HFFc6 (cell line): ENCODE measurements around the gene PGAP3. TPM values are rescaled to one million over a fixed set of nuclear protein-coding genes. Genes with fewer than 3 reads are reported as not detected.

ENCODE experiments used
- DNase-seq: peaks from one replicate; pipeline ENCODE4 v3.0.0-alpha.2; 2018
- H3K27ac Mint-ChIP-seq: 2 replicates; pipeline ENCODE4 v1.8.0; 2020; ENCODE audit warnings: mild to moderate bottlenecking, mixed read lengths
- H3K27me3 Mint-ChIP-seq: 2 replicates; pipeline ENCODE4 v1.8.0; 2021; ENCODE audit warnings: mild to moderate bottlenecking, moderate library complexity, mixed read lengths; ENCODE audit not compliant: insufficient read depth
- H3K36me3 Mint-ChIP-seq: 2 replicates; pipeline ENCODE4 v1.8.0; 2021; ENCODE audit warnings: low read depth, mixed read lengths
- H3K4me1 Mint-ChIP-seq: 2 replicates; pipeline ENCODE4 v1.8.0; 2020; ENCODE audit warnings: low read depth, mixed read lengths
- H3K4me3 Mint-ChIP-seq: 2 replicates; pipeline ENCODE4 v1.8.0; 2020; ENCODE audit warnings: mild to moderate bottlenecking, moderate library complexity, mixed read lengths
- H3K9me3 Mint-ChIP-seq: 2 replicates; pipeline ENCODE4 v1.8.0; 2020; ENCODE audit warnings: mild to moderate bottlenecking, mixed read lengths
- CTCF ChIP-seq: fragments of 200-600 bp; sonication (generic); IDR thresholded peaks from 2 replicates; pipeline ENCODE4 v1.5.0; 2021; ENCODE audit warnings: antibody characterized with exemption, mild to moderate bottlenecking
- total RNA-seq, 6 experiments: library from RNA; stranded (reverse); fragmentation: NEBNext Ultra II Directional; extraction: Animal tissue kit (Norgen Biotek cat#: 25700); gene quantifications; 2 replicates in 1 of 6; 3 replicates in 5 of 6; pipeline ENCODE4 v1.2.3, GENCODE V29; 2021

Gene PGAP3
- total RNA-seq, 6 experiments from 2014 or later: 9.9 to 15.5 (median 12.7) TPM

DNA sequence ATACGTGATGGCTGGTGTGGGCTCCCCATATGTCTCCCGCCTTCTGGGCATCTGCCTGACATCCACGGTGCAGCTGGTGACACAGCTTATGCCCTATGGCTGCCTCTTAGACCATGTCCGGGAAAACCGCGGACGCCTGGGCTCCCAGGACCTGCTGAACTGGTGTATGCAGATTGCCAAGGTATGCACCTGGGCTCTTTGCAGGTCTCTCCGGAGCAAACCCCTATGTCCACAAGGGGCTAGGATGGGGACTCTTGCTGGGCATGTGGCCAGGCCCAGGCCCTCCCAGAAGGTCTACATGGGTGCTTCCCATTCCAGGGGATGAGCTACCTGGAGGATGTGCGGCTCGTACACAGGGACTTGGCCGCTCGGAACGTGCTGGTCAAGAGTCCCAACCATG lies 36.9 kb upstream of the PGAP3 start:
- peaks cover 5% of the 10 kb centered on the region for H3K27me3 Mint-ChIP-seq

DNA sequence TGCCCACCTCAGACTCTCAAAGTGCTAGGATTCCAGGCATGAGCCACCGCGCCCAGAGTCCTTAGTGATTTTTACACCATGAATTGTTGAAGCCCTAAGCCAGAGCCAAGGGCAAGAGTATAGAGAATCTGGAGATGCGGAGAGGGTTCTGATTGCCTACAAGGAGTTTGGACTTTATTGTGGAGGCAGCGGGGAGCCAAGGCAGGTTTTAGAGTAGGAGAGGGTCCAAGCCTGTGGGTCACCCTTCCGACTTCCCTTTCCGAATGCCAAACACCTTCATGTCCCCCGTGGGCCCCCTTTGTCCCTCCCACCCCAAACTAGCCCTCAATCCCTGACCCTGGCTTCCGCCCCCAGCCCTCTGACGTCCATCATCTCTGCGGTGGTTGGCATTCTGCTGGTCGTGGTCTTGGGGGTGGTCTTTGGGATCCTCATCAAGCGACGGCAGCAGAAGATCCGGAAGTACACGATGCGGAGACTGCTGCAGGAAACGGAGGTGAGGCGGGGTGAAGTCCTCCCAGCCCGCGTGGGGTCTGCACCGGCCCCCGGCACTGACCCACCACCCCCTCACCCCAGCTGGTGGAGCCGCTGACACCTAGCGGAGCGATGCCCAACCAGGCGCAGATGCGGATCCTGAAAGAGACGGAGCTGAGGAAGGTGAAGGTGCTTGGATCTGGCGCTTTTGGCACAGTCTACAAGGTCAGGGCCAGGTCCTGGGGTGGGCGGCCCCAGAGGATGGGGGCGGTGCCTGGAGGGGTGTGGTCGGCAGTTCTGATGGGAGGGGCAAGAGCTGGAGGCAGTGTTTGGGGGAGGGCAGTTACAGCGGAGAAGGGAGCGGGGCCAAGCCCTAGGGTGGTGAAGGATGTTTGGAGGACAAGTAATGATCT lies 35.4 kb upstream of the PGAP3 start:
- H3K36me3 Mint-ChIP-seq: peaks cover 21% of the 10 kb centered on the region; the same call in 1 of the 2 replicates

More for the DNA sequence above, 36.9 kb upstream of the PGAP3 start:
- Mint-ChIP-seq H3K4me1 (peaks cover 6% of the 10 kb centered on the region), H3K4me3 (no peak overlapping the region), H3K36me3 (peaks cover 25% of the 10 kb centered on the region; the same call in 1 of the 2 replicates), H3K9me3 (no peaks in the 10 kb centered on the region), H3K27ac (no peak overlapping the region)
- no peak for DNase-seq
- no peak for TF ChIP-seq CTCF

DNA sequence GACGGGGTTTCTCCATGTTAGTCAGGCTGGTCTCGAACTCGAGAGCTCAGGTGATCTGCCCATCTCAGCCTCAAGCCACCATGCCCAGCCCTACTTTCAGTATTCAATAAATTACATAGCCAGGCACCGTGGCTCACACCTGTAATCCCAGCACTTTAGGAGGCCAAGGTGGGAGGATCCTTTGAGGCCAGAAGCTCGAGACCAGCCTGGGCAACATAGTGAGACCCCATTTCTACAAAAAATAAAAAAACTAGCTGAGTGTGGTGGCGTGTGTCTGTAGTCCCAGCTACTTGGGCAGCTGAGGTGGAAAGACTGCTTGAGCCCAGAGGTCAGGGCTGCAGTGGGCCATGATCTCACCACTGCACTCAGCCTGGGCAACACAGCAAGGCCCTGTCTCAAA lies 34.2 kb upstream of the PGAP3 start:
- no peak for TF ChIP-seq CTCF
- DNase-seq: no peak
- no peaks in the 10 kb centered on the region for H3K4me1 Mint-ChIP-seq
- H3K27me3 Mint-ChIP-seq: peaks cover 4% of the 10 kb centered on the region
- H3K27ac Mint-ChIP-seq: no peak overlapping the region
- H3K36me3 Mint-ChIP-seq: peaks cover 19% of the 10 kb centered on the region; the same call in 1 of the 2 replicates
- H3K4me3 Mint-ChIP-seq: no peak overlapping the region
- H3K9me3 Mint-ChIP-seq: no peaks in the 10 kb centered on the region

More for the DNA sequence above, 35.4 kb upstream of the PGAP3 start:
- DNase-seq: no peak
- H3K4me3 Mint-ChIP-seq: no peak overlapping the region
- TF ChIP-seq CTCF: no peak
- no peaks in the 10 kb centered on the region for H3K4me1 Mint-ChIP-seq
- H3K9me3 Mint-ChIP-seq: no peaks in the 10 kb centered on the region
- H3K27ac Mint-ChIP-seq: no peak overlapping the region
- H3K27me3 Mint-ChIP-seq: peaks cover 7% of the 10 kb centered on the region

GRCh38 chr17:39719563-39720355 lies 31.9 kb upstream of the PGAP3 start:
- Mint-ChIP-seq H3K36me3 (peaks cover 10% of the 10 kb centered on the region; the same call in 1 of the 2 replicates), H3K9me3 (no peaks in the 10 kb centered on the region), H3K4me3 (no peak overlapping the region), H3K27ac (no peak overlapping the region), H3K27me3 (peaks cover 4% of the 10 kb centered on the region), H3K4me1 (no peaks in the 10 kb centered on the region)
- no peak for DNase-seq
- TF ChIP-seq CTCF: no peak

GRCh38 chr17:39717660-39718059 lies 29.8 kb upstream of the PGAP3 start:
- no peak for TF ChIP-seq CTCF
- DNase-seq: no peak
- Mint-ChIP-seq H3K9me3 (no peaks in the 10 kb centered on the region), H3K27me3 (peaks cover 4% of the 10 kb centered on the region), H3K4me1 (no peaks in the 10 kb centered on the region), H3K36me3 (peaks cover under 1% of the 10 kb centered on the region; the same call in 1 of the 2 replicates), H3K27ac (no peak overlapping the region), H3K4me3 (no peak overlapping the region)
